HCT116 (cell line): ENCODE measurements around the gene UNK. TPM values are rescaled to one million over a fixed set of nuclear protein-coding genes. Genes with fewer than 3 reads are reported as not detected.

Source experiments
- ATAC-seq: fragments of 200-7000 bp; cut with Tn5 transposase; 2 replicates; pipeline ENCODE4 v1.9.1; 2020; ENCODE audit warnings: mild to moderate bottlenecking, moderate library complexity
- BruUV-seq: library from RNA; stranded (reverse); fragments of 400-500 nt; replicated peaks from 2 replicates; lab custom pipeline; 2021; lab: Mats Ljungman, UMichigan
- CTCF ChIA-PET: fragments of 300-600 bp; sonication (Branson Sonifier 250); formaldehyde crosslinking; loops from one replicate; lab custom pipeline; 2021; ENCODE audit warnings: antibody characterized with exemption; lab: Charles Lee
- POLR2A ChIA-PET: fragments of 300-600, 350-600 bp; sonication (Branson Sonifier 250); formaldehyde crosslinking; loops from one replicate; lab custom pipeline; 2021; ENCODE audit warnings: antibody characterized with exemption; lab: Charles Lee
- RAD21 ChIA-PET, 2 experiments: fragments of 300-600 bp; sonication (Branson Sonifier 250); formaldehyde crosslinking; loops; one replicate each; lab custom pipeline; 2023; ENCODE audit warnings: low total read pairs in 2 of 2; ENCODE audit not compliant: uncharacterized antibody in 2 of 2, unreplicated experiment in 2 of 2, low non-redundant PET in 1 of 2; lab: Charles Lee
- DNase-seq: peaks from one replicate; pipeline ENCODE4 v3.0.0-alpha.2; 2010; ENCODE audit warnings: low read depth, low spot score
- H2AFZ ChIP-seq: fragments of 200-600 bp; shearing (Covaris generic), sonication (generic); 2 replicates; pipeline ENCODE4 v1.6.1; 2017; ENCODE audit warnings: low read depth, mixed run types, mixed read lengths, antibody characterized with exemption, low read length; ENCODE audit not compliant: poor library complexity, severe bottlenecking
- H3K27ac ChIP-seq: 2 replicates; pipeline ENCODE4 v1.5.1; 2012; ENCODE audit warnings: low read depth, low read length
- H3K27me3 ChIP-seq: fragments of 200-600 bp; sonication (generic); 2 replicates; pipeline ENCODE4 v1.6.1; 2016; ENCODE audit warnings: mixed run types, low read length, mixed read lengths; ENCODE audit not compliant: insufficient read depth
- H3K36me3 ChIP-seq, 2 experiments: fragments of 200-500 bp in 1 of 2; fragments of 200-600 bp in 1 of 2; sonication (Bioruptor generic) in 1 of 2; sonication (generic) in 1 of 2; 2 replicates each; pipeline versions ENCODE4 v1.5.1 to v1.6.1; 2014 to 2016; ENCODE audit warnings: low read length in 2 of 2, inconsistent platforms in 1 of 2, mixed read lengths in 1 of 2, mixed run types in 1 of 2; ENCODE audit not compliant: insufficient read depth in 2 of 2, control insufficient read depth in 1 of 2
- H3K4me1 ChIP-seq, 2 experiments: fragments of 200-600 bp in 1 of 2; sonication (generic) in 1 of 2; 2 replicates each; pipeline versions ENCODE4 v1.5.1 to v1.6.1; 2012 to 2017; ENCODE audit warnings: low read length in 2 of 2, inconsistent platforms in 1 of 2, mild to moderate bottlenecking in 1 of 2, mixed read lengths in 1 of 2, mixed run types in 1 of 2, moderate library complexity in 1 of 2; ENCODE audit not compliant: insufficient read depth in 2 of 2, control insufficient read depth in 1 of 2
- H3K4me2 ChIP-seq: fragments of 200-600 bp; sonication (generic); 2 replicates; pipeline ENCODE4 v1.6.1; 2017; ENCODE audit warnings: mixed run types, low read length, mixed read lengths
- H3K4me3 ChIP-seq, 2 experiments: fragments of 200-600 bp in 1 of 2; sonication (generic) in 1 of 2; replicated peaks in 1 of 2; 2 replicates each; pipeline ENCODE4 v1.5.1; 2011 to 2016; ENCODE audit warnings: low read length in 2 of 2, control low read depth in 1 of 2, low read depth in 1 of 2, mild to moderate bottlenecking in 1 of 2, mixed read lengths in 1 of 2, mixed run types in 1 of 2
- H3K79me2 ChIP-seq: fragments of 200-600 bp; sonication (generic); 2 replicates; pipeline ENCODE4 v1.6.1; 2017; ENCODE audit warnings: mild to moderate bottlenecking, mixed run types, low read length, moderate library complexity, mixed read lengths; ENCODE audit not compliant: insufficient read depth
- H3K9ac ChIP-seq: fragments of 200-600 bp; sonication (generic); 2 replicates; pipeline ENCODE4 v1.6.1; 2016; ENCODE audit warnings: low read length, mixed read lengths
- H3K9me2 ChIP-seq: fragments of 200-600 bp; sonication (generic), shearing (Covaris generic); 2 replicates; pipeline ENCODE4 v1.6.1; 2017; ENCODE audit warnings: mixed run types, mild to moderate bottlenecking, moderate library complexity; ENCODE audit not compliant: insufficient read depth
- H3K9me3 ChIP-seq, 2 experiments: fragments of 200-500 bp in 1 of 2; fragments of 200-600 bp in 1 of 2; sonication (Bioruptor generic) in 1 of 2; sonication (generic) in 1 of 2; 2 replicates each; pipeline ENCODE4 v1.6.1; 2014 to 2017; ENCODE audit warnings: low read length in 2 of 2, mixed read lengths in 2 of 2, inconsistent platforms in 1 of 2, low read depth in 1 of 2, mild to moderate bottlenecking in 1 of 2, mixed run types in 1 of 2, moderate library complexity in 1 of 2; ENCODE audit not compliant: control insufficient read depth in 1 of 2, insufficient read depth in 1 of 2
- H4K20me1 ChIP-seq: fragments of 200-600 bp; sonication (generic), shearing (Covaris generic); 2 replicates; pipeline ENCODE4 v1.6.1; 2017; ENCODE audit warnings: mixed run types, mild to moderate bottlenecking, moderate library complexity; ENCODE audit not compliant: insufficient read depth
- CBX3 ChIP-seq: IDR thresholded peaks from 2 replicates; pipeline ENCODE4 v1.6.1; 2012; ENCODE audit warnings: low read depth
- ELF1 ChIP-seq: IDR thresholded peaks from 2 replicates; pipeline ENCODE4 v1.6.1; 2012; ENCODE audit warnings: low read depth, borderline replicate concordance
- EZH2phosphoT487 ChIP-seq: fragments of 200-600 bp; IDR thresholded peaks from 2 replicates; pipeline ENCODE4 v1.6.1; 2018; ENCODE audit warnings: antibody characterized with exemption, borderline replicate concordance
- JUND ChIP-seq: IDR thresholded peaks from 2 replicates; pipeline ENCODE4 v1.6.1; 2012
- MAX ChIP-seq: IDR thresholded peaks from 2 replicates; pipeline ENCODE4 v1.6.1; 2012
- POLR2A ChIP-seq: IDR thresholded peaks from 2 replicates; pipeline ENCODE4 v1.7.0; 2011; ENCODE audit warnings: borderline replicate concordance; ENCODE audit not compliant: insufficient read depth, insufficient read length; ENCODE audit errors: extremely low read depth
- POLR2AphosphoS5 ChIP-seq: IDR thresholded peaks from 2 replicates; pipeline ENCODE4 v1.6.1; 2011; ENCODE audit warnings: mild to moderate bottlenecking, low read depth, low read length, moderate library complexity
- RAD21 ChIP-seq: IDR thresholded peaks from 2 replicates; pipeline ENCODE4 v1.6.1; 2012; ENCODE audit warnings: low read depth, mild to moderate bottlenecking
- REST ChIP-seq: IDR thresholded peaks from 2 replicates; pipeline ENCODE4 v1.6.1; 2012; ENCODE audit warnings: low read depth
- SIN3A ChIP-seq: IDR thresholded peaks from 2 replicates; pipeline ENCODE4 v1.6.1; 2012; ENCODE audit warnings: low read depth
- SP1 ChIP-seq: IDR thresholded peaks from 2 replicates; pipeline ENCODE4 v1.6.1; 2012; ENCODE audit warnings: low read depth
- YY1 ChIP-seq: IDR thresholded peaks from 2 replicates; pipeline ENCODE4 v1.6.1; 2011; ENCODE audit warnings: low read length, low read depth, moderate library complexity, mild to moderate bottlenecking; ENCODE audit not compliant: insufficient replicate concordance; ENCODE audit errors: extremely low read depth
- ZBTB33 ChIP-seq: IDR thresholded peaks from 2 replicates; pipeline ENCODE4 v1.6.1; 2011; ENCODE audit warnings: mild to moderate bottlenecking, low read length, moderate library complexity; ENCODE audit not compliant: insufficient replicate concordance; ENCODE audit errors: extremely low read depth
- ZNF274 ChIP-seq: fragments of 200-500 bp; sonication (Bioruptor generic); IDR thresholded peaks from 2 replicates; pipeline ENCODE4 v1.6.1; 2014; ENCODE audit warnings: mild to moderate bottlenecking, low read depth, low read length, inconsistent platforms
- intact Hi-C: fragments of 100-400 bp; cut with micrococcal nuclease; formaldehyde crosslinking; loops from 2 replicates; pipeline ENCODE4 v1.10.0; 2022
- total RNA-seq: library from RNA; stranded (reverse); gene quantifications from one replicate; pipeline ENCODE4 v1.2.1, GENCODE V29; 2021; ENCODE audit not compliant: unreplicated experiment

The UNK gene
- total RNA-seq, 1 experiment from 2014 or later = 40.6 TPM

GRCh38 chr17:75765981-75766380 is 18.6 kb upstream of the UNK start:
- no peak for TF ChIP-seq POLR2AphosphoS5
- TF ChIP-seq CBX3 = no peak
- no peak for TF ChIP-seq REST
- TF ChIP-seq ZNF274 = no peak
- no peak for TF ChIP-seq SIN3A
- no peak for TF ChIP-seq POLR2A
- no peak for TF ChIP-seq ELF1
- TF ChIP-seq ZBTB33 = no peak
- TF ChIP-seq YY1 = no peak
- no peak for TF ChIP-seq JUND
- no peak for TF ChIP-seq MAX
- no peak for TF ChIP-seq RAD21
- TF ChIP-seq EZH2phosphoT487 = no peak
- TF ChIP-seq SP1 = no peak
- TF ChIP-seq, all 23 proteins: peak for 0
- ChIA-PET CTCF (interaction anchor here (0.6 to 7.9 kb wide), 13 partner anchors 8 to 165 kb away, joined by 3 to 73 read pairs (median 6); partner anchors contain the start of gene SMIM5), RAD21 (interaction anchor here (0.8 to 1.1 kb wide), 2 partner anchors 14 to 89 kb away, joined by 3 to 5 read pairs; partner anchors contain the start of gene WBP2 (in 1 of the 2)), POLR2A (interaction anchor here (0.6 to 4.3 kb wide), 3 partner anchors 11 to 16 kb away, joined by 3 to 74 read pairs (median 59); a partner anchor contains a TSS)
- Histone ChIP-seq H3K9ac (no peak overlapping the region), H2AFZ (no peak overlapping the region), H3K79me2 (0 out of 2 replicates have a peak, but pooled peaks cover 6% of the 10 kb centered on the region), H3K4me1 (peaks cover 13 to 29% of the 10 kb centered on the region in 2 experiments), H3K27me3 (no peaks in the 10 kb centered on the region), H3K4me3 (no peak overlapping the region), H3K36me3 (0 out of 4 replicates have a peak, but pooled peaks cover 0 to 3% of the 10 kb centered on the region in 2 experiments), H4K20me1 (no peaks in the 10 kb centered on the region), H3K4me2 (no peak overlapping the region), H3K9me3 (no peaks in the 10 kb centered on the region), H3K27ac (no peak overlapping the region), H3K9me2 (no peaks in the 10 kb centered on the region)
- no TSS peak for BruUV-seq
- ATAC-seq (no peak), DNase-seq (no peak)
- intact Hi-C loops = no loop called here
